HG03442 (cell line): ENCODE results near the gene TNFSF12.
"Not testable (repeated sequence)": the region's sequence is repeated elsewhere in the genome, so short reads cannot be mapped to it uniquely, and the experiment has no call there.

ENCODE experiments used
- ATAC-seq: cut with Tn5 transposase; IDR thresholded peaks from one replicate; pipeline ENCODE4 v1.9.1; 2021; ENCODE audit warnings: mild to moderate bottlenecking, moderate library complexity; ENCODE audit not compliant: unreplicated experiment

TNFSF12 gene

GRCh38 chr17:7583253-7584109 is 34.6 kb downstream of the TNFSF12 start, which contains the start of gene MPDU1:
Gene MPDU1, plus strand, starts transcription at chr17:7583852. Its CDS starts 11 bp downstream, at chr17:7583863.
- peak; percentile 59 for ATAC-seq

- ATAC-seq = no peak
Observed at GRCh38 chr17:7586673-7587419, 38.0 kb downstream of the TNFSF12 start.

- no peak for ATAC-seq
Observed at GRCh38 chr17:7587420-7588151, 38.7 kb downstream of the TNFSF12 start.

GRCh38 chr17:7588553-7589203 is 39.8 kb downstream of the TNFSF12 start:
- no peak for ATAC-seq

- ATAC-seq = no peak
Observed at GRCh38 chr17:7589204-7589868, 40.5 kb downstream of the TNFSF12 start.

- no peak for ATAC-seq
Observed at GRCh38 chr17:7589891-7590691, 41.2 kb downstream of the TNFSF12 start, which contains the start of gene SOX15. Gene SOX15, minus strand, starts transcription at chr17:7590094. Its CDS starts 418 bp downstream, at chr17:7589676.

- ATAC-seq = no peak
Observed at GRCh38 chr17:7590743-7591142, 41.9 kb downstream of the TNFSF12 start.

- no peak for ATAC-seq
Observed at GRCh38 chr17:7591596-7591995, 42.7 kb downstream of the TNFSF12 start.

- ATAC-seq = no peak
Observed at GRCh38 chr17:7592422-7593021, 43.7 kb downstream of the TNFSF12 start.

GRCh38 chr17:7593296-7593695 is 44.4 kb downstream of the TNFSF12 start:
- no peak for ATAC-seq

GRCh38 chr17:7597561-7597960 is 48.7 kb downstream of the TNFSF12 start:
- ATAC-seq = not testable (repeated sequence)

- ATAC-seq = no peak
Observed at GRCh38 chr17:7606280-7606679, 57.4 kb downstream of the TNFSF12 start.
